K562 (cell line): ENCODE data around the gene AMBRA1. TPM values are rescaled to one million over a fixed set of nuclear protein-coding genes. Genes with fewer than 3 reads are reported as not detected.

Experiments
- ATAC-seq: fragments of 200-7000 bp; cut with Tn5 transposase; 3 replicates; pipeline ENCODE4 v1.9.1; 2020; ENCODE audit warnings: moderate library complexity
- BruUV-seq: library from RNA; stranded (reverse); fragments of 400-500 nt; replicated peaks from 2 replicates; lab custom pipeline; 2021; lab: Mats Ljungman, UMichigan
- CTCF ChIA-PET: fragments of 300-600 bp; formaldehyde crosslinking; extraction: SDS; loops from one replicate; lab custom pipeline; 2021; ENCODE audit warnings: low intra/inter-chr PET ratio; lab: Yijun Ruan, JAX
- POLR2A ChIA-PET: fragments of 300-600, 350-650 bp; sonication (Branson Sonifier 250); formaldehyde crosslinking; extraction: SDS; loops from one replicate; lab custom pipeline; 2021; ENCODE audit warnings: antibody characterized with exemption, inconsistent platforms; lab: Yijun Ruan, JAX
- DNase-seq, 4 experiments: peaks; one replicate each; pipeline versions ENCODE4 v3.0.0 to v3.0.0-alpha.2; 2011 to 2018; ENCODE audit warnings: low spot score in 3 of 4, mixed read lengths in 3 of 4; ENCODE audit errors: extremely low read depth in 1 of 4
- FAIRE-seq: peaks from 2 replicates; lab custom pipeline; 2011; peaks lifted over from hg19 to GRCh38; lab: Jason Lieb, UNC
- H2AFZ ChIP-seq: 2 replicates; pipeline ENCODE4 v1.6.0; 2011; ENCODE audit warnings: low read depth, low read length, control low read depth, inconsistent platforms
- H3K27ac ChIP-seq: fragments of 200-600 bp; 3 replicates; pipeline ENCODE4 v1.8.0; 2011; ENCODE audit warnings: low read depth, mild to moderate bottlenecking, control low read depth, inconsistent platforms, low read length, moderate library complexity, mixed read lengths; ENCODE audit errors: extremely low read depth
- H3K27me3 ChIP-seq, 2 experiments: fragments of 300-600 bp in 1 of 2; 2 replicates in 1 of 2; 3 replicates in 1 of 2; pipeline versions ENCODE4 v1.6.0 to v1.8.0; 2011; ENCODE audit warnings: inconsistent platforms in 2 of 2, low read length in 2 of 2, mild to moderate bottlenecking in 1 of 2, mixed read lengths in 1 of 2, moderate library complexity in 1 of 2; ENCODE audit not compliant: control insufficient read depth in 2 of 2, insufficient read depth in 2 of 2
- H3K36me3 ChIP-seq: fragments of 300-600 bp; 3 replicates; pipeline ENCODE4 v1.8.0; 2011; ENCODE audit warnings: mild to moderate bottlenecking, low read length, inconsistent platforms; ENCODE audit not compliant: control insufficient read depth, insufficient read depth
- H3K4me1 ChIP-seq, 2 experiments: fragments of 200-600 bp in 1 of 2; replicated peaks in 1 of 2; 2 replicates in 1 of 2; 3 replicates in 1 of 2; pipeline versions ENCODE4 v1.5.1 to v1.8.0; 2011; ENCODE audit warnings: inconsistent platforms in 2 of 2, low read length in 2 of 2, mild to moderate bottlenecking in 1 of 2, mixed read lengths in 1 of 2, moderate library complexity in 1 of 2; ENCODE audit not compliant: control insufficient read depth in 2 of 2, insufficient read depth in 2 of 2
- H3K4me2 ChIP-seq: 2 replicates; pipeline ENCODE4 v1.6.1; 2011; ENCODE audit warnings: low read length, control low read depth, inconsistent platforms, mixed read lengths; ENCODE audit not compliant: insufficient read depth
- H3K4me3 ChIP-seq: fragments of 200-600 bp; sonication (generic), shearing (Covaris generic); 2 replicates; pipeline ENCODE4 v1.5.1; 2016; ENCODE audit warnings: control low read depth, inconsistent platforms
- H3K79me2 ChIP-seq: fragments of 200-600 bp; 3 replicates; pipeline ENCODE4 v1.8.0; 2011; ENCODE audit warnings: low read length, inconsistent platforms; ENCODE audit not compliant: control insufficient read depth, insufficient read depth
- H3K9ac ChIP-seq, 2 experiments: 2 replicates each; pipeline versions ENCODE4 v1.6.0 to v1.6.1; 2011; ENCODE audit warnings: low read depth in 2 of 2, low read length in 2 of 2, control low read depth in 1 of 2, inconsistent platforms in 1 of 2, mild to moderate bottlenecking in 1 of 2, mixed read lengths in 1 of 2; ENCODE audit not compliant: insufficient read depth in 1 of 2
- H3K9me1 ChIP-seq: one replicate; pipeline ENCODE4 v1.6.0; 2011; ENCODE audit warnings: inconsistent platforms, mild to moderate bottlenecking, low read length, moderate library complexity; ENCODE audit not compliant: control insufficient read depth, insufficient read depth
- H3K9me3 ChIP-seq: replicated peaks from 2 replicates; pipeline ENCODE4 v1.5.1; 2011; ENCODE audit warnings: low read depth, low read length, inconsistent platforms; ENCODE audit not compliant: control insufficient read depth, insufficient read depth
- H4K20me1 ChIP-seq: replicated peaks from 2 replicates; pipeline ENCODE4 v1.6.1; 2011; ENCODE audit warnings: low read length, inconsistent platforms, mixed read lengths; ENCODE audit not compliant: control insufficient read depth, insufficient read depth
- ARID2 ChIP-seq: fragments of 450-650 bp; IDR thresholded peaks from 2 replicates; pipeline ENCODE4 v1.6.1; 2017; ENCODE audit warnings: antibody characterized with exemption, mild to moderate bottlenecking
- CEBPZ ChIP-seq: fragments of 150-350 bp; IDR thresholded peaks from 2 replicates; pipeline ENCODE4 v1.6.1; 2014; ENCODE audit warnings: low read depth, mild to moderate bottlenecking, low read length, borderline replicate concordance
- FOXP1 ChIP-seq: sonication (generic); formaldehyde crosslinking; IDR thresholded peaks from 2 replicates; pipeline ENCODE4 v1.8.0; 2022; ENCODE audit warnings: mild to moderate bottlenecking, missing genetic modification reagents
- GABPB1 ChIP-seq: sonication (generic); formaldehyde crosslinking; IDR thresholded peaks from 2 replicates; pipeline ENCODE4 v1.8.0; 2022; ENCODE audit warnings: mild to moderate bottlenecking, missing genetic modification reagents
- HCFC1 ChIP-seq: IDR thresholded peaks from 2 replicates; pipeline ENCODE4 v1.6.1; 2012; ENCODE audit warnings: low read depth, low read length, improper control_type of control experiment
- MAZ ChIP-seq, 2 experiments: fragments of 450-650 bp in 1 of 2; sonication (generic) in 1 of 2; formaldehyde crosslinking; IDR thresholded peaks in 1 of 2; conservative IDR thresholded peaks in 1 of 2; 2 replicates each; pipeline versions ENCODE4 v1.4.0 to v1.5.0; 2020; ENCODE audit warnings: mild to moderate bottlenecking in 1 of 2, missing genetic modification reagents in 1 of 2
- MIER1 ChIP-seq: fragments of 450-650 bp; IDR thresholded peaks from 2 replicates; pipeline ENCODE4 v1.6.1; 2016; ENCODE audit warnings: antibody characterized with exemption, mild to moderate bottlenecking, low read depth
- RB1 ChIP-seq: fragments of 450-650 bp; IDR thresholded peaks from 2 replicates; pipeline ENCODE4 v1.6.1; 2017; ENCODE audit warnings: low read depth, mild to moderate bottlenecking
- TAF9B ChIP-seq: fragments of 450-650 bp; IDR thresholded peaks from 2 replicates; pipeline ENCODE4 v1.6.1; 2018; ENCODE audit warnings: mild to moderate bottlenecking; ENCODE audit not compliant: partially characterized antibody
- ZNF140 ChIP-seq: fragments of 250-450 bp; sonication (Bioruptor Pico); IDR thresholded peaks from 2 replicates; pipeline ENCODE4 v1.8.0; 2021; ENCODE audit warnings: moderate library complexity, mild to moderate bottlenecking, inconsistent platforms
- ZNF197 ChIP-seq: fragments of 200-800 bp; sonication (Bioruptor generic); IDR thresholded peaks from 2 replicates; pipeline ENCODE4 v1.6.1; 2016; ENCODE audit warnings: low read depth, missing genetic modification characterization, missing compliant biosample characterization
- WGBS: fragments of 100-300 bp; shearing (Covaris generic); methylation state at CpG from one replicate; pipeline ENCODE4 v1.1.6; 2016; ENCODE audit warnings: low coverage, mixed read lengths; ENCODE audit not compliant: insufficient coverage; ENCODE audit errors: missing lambda C conversion rate; 5-methylcytosine and 5-hydroxymethylcytosine counted together
- in situ Hi-C: fragments of 300-500 bp; cut with MboI; formaldehyde crosslinking; loops from 4 replicates; pipeline ENCODE4 v1.15.0; 2018; ENCODE audit warnings: inconsistent platforms, mixed read lengths
- intact Hi-C: fragments of 100-400 bp; cut with micrococcal nuclease; formaldehyde crosslinking; loops from 2 replicates; pipeline ENCODE4 v1.14.2; 2022
- polyA plus RNA-seq, 8 experiments: library from polyadenylated mRNA; depleted of rRNA in 4 of 8; stranded (reverse) in 5 of 8; unstranded in 3 of 8; fragments of >200 nt; fragmentation: Nextera tagmentation in 2 of 8; fragmentation: Illumina TruSeq in 1 of 8; extraction: Ambion mirVana in 2 of 8; extraction: Trizol in 1 of 8; gene quantifications; 2 replicates each; pipeline versions ENCODE4 v1.2.1 to v1.2.3, GENCODE V29; 2011 to 2014; ENCODE audit warnings: inconsistent platforms in 1 of 8, missing spikeins in 1 of 8
- total RNA-seq, 7 experiments: library from RNA; depleted of rRNA in 6 of 7; stranded (reverse); fragments of >200 nt in 6 of 7; fragmentation: Illumina TruSeq in 2 of 7; extraction: Trizol in 2 of 7; gene quantifications; 2 replicates each; pipeline versions ENCODE4 v1.2.1 to v1.2.3, GENCODE V29; 2011 to 2021; ENCODE audit warnings: low replicate concordance in 1 of 7
- TF ChIP-seq, protein P1 (sequence below), 2 experiments: fragments of 450-650 bp; conservative IDR thresholded peaks; 2 replicates each; pipeline ENCODE4 v1.6.1; 2017; ENCODE audit warnings: mild to moderate bottlenecking in 2 of 2, moderate library complexity in 2 of 2

Gene AMBRA1
- total and polyA plus RNA-seq, 9 of the 15 experiments (the other 6 are each of a cell fraction or from before 2014, with no cell fraction given) = 0.15 to 24.5 (median 13.0) TPM

- in situ Hi-C loops (no loop called here), intact Hi-C loops (loop anchor here (1.0 to 5.0 kb wide), 3 partner anchors 139 to 228 kb away; partner anchors contain the start of genes ATG13 and HARBI1)
- no peaks in the 10 kb centered on the region for H3K9me1 ChIP-seq
- FAIRE-seq = peak; percentile 58
- WGBS = 16% methylated on average over 73 of the region's 80 CpGs
- no peaks in the 10 kb centered on the region for H3K36me3 ChIP-seq
- peaks cover 0 to 11% of the 10 kb centered on the region in 2 experiments; a peak in 1 of 5 replicates for H3K27me3 ChIP-seq
- POLR2A ChIA-PET = interaction anchor here (0.7 to 1.4 kb wide), 4 partner anchors 15 to 35 kb away, joined by 3 to 4 read pairs (median 4); no protein-coding TSS in a partner anchor
- CTCF ChIA-PET = interaction anchor here (0.7 to 1.3 kb wide), 4 partner anchors 139 to 289 kb away, joined by 3 to 7 read pairs (median 4); no protein-coding TSS in a partner anchor
- H3K9me3 ChIP-seq = no peaks in the 10 kb centered on the region
- H3K9ac ChIP-seq = peak overlapping the region in 1 of 2 experiments; percentile 77; a peak in 2 of 4 replicates
- peak; percentile 61 to 81 (median 72) for DNase-seq
- BruUV-seq = no TSS peak
- H3K4me2 ChIP-seq = peak overlapping the region; percentile 61
- H3K27ac ChIP-seq = no peak overlapping the region
- peak overlapping the region; percentile 71 for H2AFZ ChIP-seq
- H3K4me3 ChIP-seq = peak overlapping the region; percentile 29; the same call in 1 of the 2 replicates
- H3K4me1 ChIP-seq = peaks cover 19 to 76% of the 10 kb centered on the region in 2 experiments
- H4K20me1 ChIP-seq = peaks cover 13% of the 10 kb centered on the region
- ATAC-seq = peak; percentile 70
- no peaks in the 10 kb centered on the region for H3K79me2 ChIP-seq
- TF ChIP-seq HCFC1 = no peak
- no peak for TF ChIP-seq ARID2
- peak; percentile 68 for TF ChIP-seq RB1
- TF ChIP-seq, protein P1, sequence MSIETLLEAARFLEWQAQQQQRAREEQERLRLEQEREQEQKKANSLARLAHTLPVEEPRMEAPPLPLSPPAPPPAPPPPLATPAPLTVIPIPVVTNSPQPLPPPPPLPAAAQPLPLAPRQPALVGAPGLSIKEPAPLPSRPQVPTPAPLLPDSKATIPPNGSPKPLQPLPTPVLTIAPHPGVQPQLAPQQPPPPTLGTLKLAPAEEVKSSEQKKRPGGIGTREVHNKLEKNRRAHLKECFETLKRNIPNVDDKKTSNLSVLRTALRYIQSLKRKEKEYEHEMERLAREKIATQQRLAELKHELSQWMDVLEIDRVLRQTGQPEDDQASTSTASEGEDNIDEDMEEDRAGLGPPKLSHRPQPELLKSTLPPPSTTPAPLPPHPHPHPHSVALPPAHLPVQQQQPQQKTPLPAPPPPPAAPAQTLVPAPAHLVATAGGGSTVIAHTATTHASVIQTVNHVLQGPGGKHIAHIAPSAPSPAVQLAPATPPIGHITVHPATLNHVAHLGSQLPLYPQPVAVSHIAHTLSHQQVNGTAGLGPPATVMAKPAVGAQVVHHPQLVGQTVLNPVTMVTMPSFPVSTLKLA (conservative IDR thresholded peaks at IDR 0.05) = peak; percentile 25 to 69; a peak in 1 of 4 replicates
- TF ChIP-seq MAZ (CRISPR knock-in tag; conservative IDR thresholded peaks at IDR 0.05 in 1 of 2, IDR thresholded peaks at IDR 0.05 in 1 of 2) = peak; percentile 33 to 68; a peak in 2 of 4 replicates
- peak; percentile 68; the same call in 1 of the 2 replicates for TF ChIP-seq GABPB1 (CRISPR knock-in tag)
- TF ChIP-seq CEBPZ = no peak
- no peak for TF ChIP-seq ZNF197 (CRISPR knock-in tag)
- no peak for TF ChIP-seq ZNF140
- TF ChIP-seq MIER1 = no peak
- TF ChIP-seq FOXP1 (CRISPR knock-in tag) = no peak
- no peak for TF ChIP-seq TAF9B
Measured at GRCh38 chr11:46389450-46390330, 204.1 kb downstream of the AMBRA1 start.
